GM12801 (cell line): ENCODE measurements around the gene BRME1.

Experiments used
- TF ChIP-seq, protein P1 (sequence below): IDR thresholded peaks from one replicate; pipeline ENCODE4 v1.5.1; 2011; ENCODE audit warnings: control low read depth; ENCODE audit not compliant: insufficient read length; ENCODE audit errors: extremely low read depth

Gene BRME1

GRCh38 chr19:13850910-13851733, 54.8 kb downstream of the BRME1 start:
- TF ChIP-seq, protein P1, sequence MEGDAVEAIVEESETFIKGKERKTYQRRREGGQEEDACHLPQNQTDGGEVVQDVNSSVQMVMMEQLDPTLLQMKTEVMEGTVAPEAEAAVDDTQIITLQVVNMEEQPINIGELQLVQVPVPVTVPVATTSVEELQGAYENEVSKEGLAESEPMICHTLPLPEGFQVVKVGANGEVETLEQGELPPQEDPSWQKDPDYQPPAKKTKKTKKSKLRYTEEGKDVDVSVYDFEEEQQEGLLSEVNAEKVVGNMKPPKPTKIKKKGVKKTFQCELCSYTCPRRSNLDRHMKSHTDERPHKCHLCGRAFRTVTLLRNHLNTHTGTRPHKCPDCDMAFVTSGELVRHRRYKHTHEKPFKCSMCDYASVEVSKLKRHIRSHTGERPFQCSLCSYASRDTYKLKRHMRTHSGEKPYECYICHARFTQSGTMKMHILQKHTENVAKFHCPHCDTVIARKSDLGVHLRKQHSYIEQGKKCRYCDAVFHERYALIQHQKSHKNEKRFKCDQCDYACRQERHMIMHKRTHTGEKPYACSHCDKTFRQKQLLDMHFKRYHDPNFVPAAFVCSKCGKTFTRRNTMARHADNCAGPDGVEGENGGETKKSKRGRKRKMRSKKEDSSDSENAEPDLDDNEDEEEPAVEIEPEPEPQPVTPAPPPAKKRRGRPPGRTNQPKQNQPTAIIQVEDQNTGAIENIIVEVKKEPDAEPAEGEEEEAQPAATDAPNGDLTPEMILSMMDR: no peak

DNA sequence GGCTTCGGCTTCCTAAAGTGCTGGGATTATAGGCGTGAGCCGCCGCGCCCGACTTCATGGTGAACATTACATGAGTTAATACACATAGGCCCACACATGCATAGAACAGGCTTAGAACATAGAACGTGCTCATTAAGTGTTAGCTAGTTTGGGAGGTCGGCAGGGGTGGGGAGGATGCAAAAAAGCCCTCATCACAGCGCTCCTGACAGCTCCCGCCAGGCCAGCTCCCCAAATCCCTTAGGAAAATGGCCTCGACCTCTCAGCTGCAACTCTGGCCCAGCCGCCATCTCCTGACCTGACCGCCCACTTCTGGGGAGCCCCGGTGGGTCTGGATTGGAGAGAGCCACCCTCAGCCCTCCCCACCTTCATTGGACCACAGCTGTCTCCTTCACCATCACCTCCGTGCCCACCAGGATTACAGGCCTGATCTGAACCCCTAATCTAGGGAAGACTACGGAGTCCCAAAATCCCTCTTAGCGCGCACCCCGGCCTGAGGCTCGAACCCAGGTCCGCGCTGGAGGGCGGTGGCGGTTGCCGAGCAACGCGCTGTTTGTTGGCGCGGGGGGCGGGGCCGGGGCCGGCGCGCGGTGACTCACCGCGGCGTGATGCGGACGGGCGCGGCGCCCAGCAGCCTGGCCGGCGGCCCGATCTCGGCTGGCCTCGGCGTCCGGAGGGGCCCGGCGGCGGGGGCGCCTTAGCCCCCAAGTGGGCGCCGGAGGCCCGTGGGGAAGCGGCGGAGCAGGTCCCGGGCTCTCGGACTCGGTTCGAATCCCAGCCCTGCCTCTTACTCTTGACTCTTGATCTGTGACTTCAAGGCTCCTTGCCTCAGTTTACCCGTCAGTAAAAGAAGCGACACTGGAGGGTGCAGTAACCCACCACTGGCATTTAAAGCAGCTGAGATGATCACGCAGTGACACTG, 55.7 kb downstream of the BRME1 start:
- TF ChIP-seq, protein P1: no peak

DNA sequence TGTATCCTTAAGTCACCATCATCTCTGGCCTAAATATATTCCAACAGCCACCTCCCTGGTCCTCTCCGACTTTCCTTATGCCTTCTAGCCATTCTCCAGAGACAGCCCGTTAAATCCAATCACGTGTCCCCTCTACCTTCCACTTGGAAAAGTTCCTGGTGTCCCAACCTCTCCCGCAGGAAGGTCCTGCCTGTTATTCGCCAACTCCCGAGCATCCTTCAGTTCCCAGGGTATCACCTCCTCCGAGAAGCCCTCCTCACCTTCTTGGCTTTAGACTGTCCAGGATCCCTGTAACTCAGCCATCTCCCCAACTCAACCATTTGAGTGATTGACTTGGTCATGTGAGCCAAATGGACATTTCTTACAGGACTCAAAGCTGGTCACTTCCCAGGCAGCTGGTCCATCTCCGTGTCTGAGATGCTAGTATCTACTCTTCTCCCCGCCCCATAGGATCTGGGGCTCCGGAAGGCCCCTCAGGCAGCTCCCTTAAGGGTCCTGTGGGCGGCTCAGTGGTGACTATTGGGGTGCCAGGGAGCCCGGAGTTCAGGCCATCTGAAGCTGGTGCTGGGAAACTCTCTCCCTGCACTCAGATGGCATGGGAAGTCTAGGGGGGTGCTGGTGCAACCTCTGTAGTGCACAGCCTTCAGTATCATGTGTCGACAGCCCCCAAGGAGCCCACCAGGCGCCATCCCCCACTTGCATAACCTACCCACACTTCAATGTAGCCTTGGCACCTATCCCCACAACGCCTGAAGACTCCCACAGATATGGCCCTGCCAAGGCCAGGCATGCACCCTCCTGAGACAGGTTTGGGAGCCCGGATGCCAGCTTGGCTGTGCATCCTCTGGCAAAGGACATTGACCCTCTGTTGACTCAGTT, 56.9 kb downstream of the BRME1 start:
- TF ChIP-seq, protein P1: no peak

GRCh38 chr19:13848340-13848677, 57.6 kb downstream of the BRME1 start:
- TF ChIP-seq, protein P1: no peak

- TF ChIP-seq, protein P1: no peak
Observed at GRCh38 chr19:13847407-13848339, 58.2 kb downstream of the BRME1 start.

- TF ChIP-seq, protein P1: no peak
Observed at GRCh38 chr19:13846557-13847406, 59.1 kb downstream of the BRME1 start.
